LNCaP clone FGC (cell line): Measurements from ENCODE around the gene TFDP3.
A peak's percentile ranks its signal among the peaks of the same experiment; 100 is the strongest.

Experiments used
- DNase-seq: peaks from one replicate; pipeline ENCODE4 v3.0.0-alpha.2; 2011; ENCODE audit warnings: low read depth
- H3K4me3 ChIP-seq: 2 replicates; pipeline ENCODE4 v1.5.1; 2011; ENCODE audit warnings: mild to moderate bottlenecking, low read depth, low read length, control low read depth
- CTCF ChIP-seq: IDR thresholded peaks from 2 replicates; pipeline ENCODE4 v1.5.1; 2012; ENCODE audit warnings: mild to moderate bottlenecking; ENCODE audit not compliant: control insufficient read depth, insufficient read depth; ENCODE audit errors: extremely low read depth

The TFDP3 gene

GRCh38 chrX:133250184-133251100, 32.3 kb upstream of the TFDP3 start:
- TF ChIP-seq CTCF, result no peak
- no peak overlapping the region for H3K4me3 ChIP-seq
- no peak for DNase-seq

GRCh38 chrX:133249266-133250058, 31.3 kb upstream of the TFDP3 start:
- TF ChIP-seq CTCF, result peak; percentile 23; the same call in 1 of the 2 replicates
- no peak overlapping the region for H3K4me3 ChIP-seq
- no peak for DNase-seq

- H3K4me3 ChIP-seq, result no peak overlapping the region
- DNase-seq, result no peak
- TF ChIP-seq CTCF, result no peak
Observed at GRCh38 chrX:133248177-133248576, 30.0 kb upstream of the TFDP3 start.

- DNase-seq, result no peak
- H3K4me3 ChIP-seq, result no peak overlapping the region
- TF ChIP-seq CTCF, result no peak
Observed at GRCh38 chrX:133246921-133247320, 28.8 kb upstream of the TFDP3 start.

GRCh38 chrX:133235830-133236229, 17.7 kb upstream of the TFDP3 start:
- DNase-seq, result no peak
- H3K4me3 ChIP-seq, result no peak overlapping the region
- TF ChIP-seq CTCF, result no peak

- no peak overlapping the region for H3K4me3 ChIP-seq
- TF ChIP-seq CTCF, result no peak
- no peak for DNase-seq
Observed at GRCh38 chrX:133232331-133232730, 14.2 kb upstream of the TFDP3 start.
